ENCODE measurements around the gene LRRK1.

LRRK1 gene

DNA sequence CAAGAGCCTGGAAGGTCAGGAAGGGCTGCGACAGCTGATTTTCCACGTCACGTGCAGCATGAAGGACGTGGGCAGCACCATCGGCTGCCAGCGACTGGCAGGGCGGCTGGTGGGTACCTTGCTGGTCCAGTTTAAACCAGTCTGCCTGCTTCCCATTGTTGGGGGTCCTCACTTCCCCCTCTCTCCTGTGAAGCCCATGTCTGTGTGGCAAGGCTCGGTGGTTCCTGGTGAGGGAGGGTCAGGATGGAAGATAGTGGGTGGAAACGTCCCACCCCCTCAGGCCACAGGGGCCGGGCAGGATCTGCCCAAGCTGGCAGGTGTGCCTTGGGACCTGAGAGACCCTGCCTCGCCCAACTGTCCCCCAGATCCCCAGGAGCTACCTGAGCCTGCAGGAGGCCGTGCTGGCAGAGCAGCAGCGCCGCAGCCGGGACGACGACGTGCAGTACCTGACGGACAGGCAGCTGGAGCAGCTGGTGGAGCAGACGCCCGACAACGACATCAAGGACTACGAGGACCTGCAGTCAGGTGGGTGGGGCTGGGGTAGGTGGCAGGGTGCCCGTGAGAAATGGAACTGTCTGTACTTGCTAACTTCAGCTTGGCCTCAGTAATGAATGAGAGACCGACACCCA, 108.2 kb downstream of the LRRK1 start:
- no peak for DNase-seq

DNA sequence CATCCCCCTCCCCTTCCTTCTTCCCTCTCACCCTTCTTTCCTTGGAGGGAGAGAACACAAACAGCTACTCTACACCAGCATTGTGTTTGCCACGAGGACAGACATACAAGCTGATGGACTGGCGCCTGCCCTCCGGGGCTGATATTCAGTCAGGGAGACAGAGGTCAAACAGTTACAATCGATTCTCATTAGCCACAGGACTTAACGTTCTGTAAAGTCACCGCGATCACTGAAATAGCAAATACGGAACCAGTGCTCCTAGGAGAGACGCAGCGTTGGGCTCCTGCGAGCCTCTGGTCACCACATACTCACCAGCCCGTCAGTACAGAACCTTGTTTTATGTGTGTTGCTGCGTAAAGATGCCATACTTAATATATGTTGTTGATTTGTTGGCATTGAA, 108.8 kb downstream of the LRRK1 start:
- DNase-seq = no peak

DNA sequence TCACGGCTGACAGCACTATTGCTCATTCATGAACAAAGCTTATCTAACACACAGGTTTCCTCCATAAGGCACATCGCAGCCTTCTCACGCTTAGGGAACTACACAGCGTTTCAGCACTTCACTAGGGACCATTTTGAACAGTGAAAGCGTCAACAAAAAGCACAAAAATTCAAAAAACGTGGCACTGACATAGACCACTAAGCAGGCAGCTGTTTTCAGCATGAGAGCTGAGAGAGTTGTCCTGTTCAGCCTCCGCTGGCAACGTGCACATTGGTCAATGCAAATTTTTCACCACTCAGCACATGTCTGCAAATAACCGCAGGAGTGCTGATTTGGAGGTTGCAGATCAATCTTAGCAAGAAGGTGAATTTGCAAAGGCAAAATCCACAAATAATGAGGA, 109.2 kb downstream of the LRRK1 start:
- no peak for DNase-seq

DNA sequence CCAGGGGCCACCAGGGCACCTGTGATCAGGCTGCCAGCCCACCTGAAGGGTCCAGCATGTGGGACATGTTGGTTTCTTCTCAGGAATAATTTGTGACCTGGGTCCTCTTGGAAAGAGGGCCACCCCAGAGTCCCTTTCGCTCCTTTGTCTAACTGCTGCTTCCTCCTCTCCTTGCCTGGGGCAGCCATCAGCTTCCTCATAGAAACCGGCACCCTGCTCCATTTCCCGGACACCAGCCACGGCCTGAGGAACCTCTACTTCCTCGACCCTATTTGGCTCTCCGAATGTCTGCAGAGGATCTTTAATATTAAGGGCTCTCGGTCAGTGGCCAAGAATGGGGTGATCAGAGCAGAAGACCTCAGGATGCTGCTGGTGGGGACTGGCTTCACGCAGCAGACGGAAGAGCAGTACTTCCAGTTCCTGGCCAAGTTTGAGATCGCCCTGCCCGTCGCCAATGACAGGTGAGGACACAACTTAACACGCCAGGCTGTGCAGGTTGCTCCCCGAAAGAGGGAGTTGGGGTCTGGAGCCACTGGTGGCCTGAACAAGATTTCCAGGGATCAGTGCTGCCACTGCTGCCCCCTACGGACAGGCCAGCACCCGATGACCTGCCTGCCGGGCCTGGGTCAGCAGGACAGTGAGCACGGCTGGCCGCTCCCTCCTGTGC, 109.7 kb downstream of the LRRK1 start:
- no peak for DNase-seq

DNA sequence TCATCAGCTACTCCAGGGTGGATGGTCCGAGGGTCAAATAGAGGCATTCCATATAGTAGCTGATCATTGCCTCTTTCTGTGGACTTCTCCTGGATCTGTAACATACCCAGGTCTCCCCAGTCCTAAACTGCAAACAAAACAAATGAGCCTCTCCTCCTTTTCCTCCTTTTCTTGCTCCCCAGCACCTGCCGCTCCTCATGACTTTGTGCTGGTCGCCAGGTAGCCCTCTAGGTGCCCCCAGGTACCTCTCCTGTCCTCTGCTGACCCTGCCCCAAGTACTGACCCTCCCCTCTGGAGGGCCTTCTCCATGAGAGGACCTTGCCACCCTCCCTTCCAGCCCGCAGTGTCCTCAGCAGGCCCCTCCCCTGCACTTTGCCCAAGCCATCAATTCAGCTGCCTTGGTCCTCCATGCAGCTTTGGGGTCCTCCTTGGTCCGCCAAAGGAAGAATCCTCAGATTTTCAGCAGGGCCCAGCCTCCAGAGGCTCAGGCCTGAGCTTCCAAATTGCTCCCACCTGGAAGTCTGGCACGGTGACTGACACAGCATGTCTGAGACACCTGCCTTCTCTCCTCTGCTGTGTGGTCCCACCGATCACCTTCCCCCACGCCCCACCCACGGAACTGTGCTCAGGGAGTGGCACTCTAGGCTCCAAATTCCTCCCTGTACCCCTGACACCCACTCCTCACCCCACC, 111.0 kb downstream of the LRRK1 start:
- DNase-seq = no peak

DNA sequence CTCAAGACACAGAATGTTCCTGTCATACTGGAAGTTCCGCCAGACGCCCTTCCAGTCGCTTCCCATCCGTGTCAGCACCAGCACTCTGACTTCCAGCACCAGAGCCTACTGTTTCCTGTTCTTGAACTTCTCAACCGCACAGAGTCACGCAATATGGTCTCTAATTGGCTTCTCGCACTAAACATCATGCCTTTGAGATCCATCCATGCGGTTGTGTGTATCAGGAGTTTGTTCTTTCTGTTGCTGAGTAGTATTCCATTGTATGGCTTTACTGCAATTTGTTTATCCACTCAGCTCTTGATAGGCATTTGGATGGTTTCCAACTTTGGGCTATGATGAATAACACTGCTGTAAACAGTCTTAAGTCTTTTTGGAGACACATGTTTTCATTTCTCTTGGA, 112.1 kb downstream of the LRRK1 start:
- DNase-seq = no peak

DNA sequence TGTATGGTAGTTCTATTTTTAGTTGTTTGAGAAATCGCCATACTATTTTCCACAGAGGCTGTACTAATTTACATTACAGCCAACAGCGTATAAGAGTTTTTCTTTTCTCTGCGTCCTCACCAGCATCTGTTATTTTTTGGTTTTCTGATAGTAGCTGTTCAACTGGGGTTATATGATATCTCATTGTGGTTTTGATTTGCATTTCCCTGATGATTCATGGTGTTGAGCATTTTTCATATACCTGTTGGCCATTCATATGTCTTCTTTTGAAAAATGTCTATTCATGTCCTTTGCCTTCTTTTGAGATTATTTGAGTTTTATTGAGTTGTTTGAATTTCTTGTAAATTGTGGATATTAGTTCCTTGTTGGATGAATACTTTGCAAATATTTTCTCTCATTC, 114.6 kb downstream of the LRRK1 start:
- no peak for DNase-seq

DNA sequence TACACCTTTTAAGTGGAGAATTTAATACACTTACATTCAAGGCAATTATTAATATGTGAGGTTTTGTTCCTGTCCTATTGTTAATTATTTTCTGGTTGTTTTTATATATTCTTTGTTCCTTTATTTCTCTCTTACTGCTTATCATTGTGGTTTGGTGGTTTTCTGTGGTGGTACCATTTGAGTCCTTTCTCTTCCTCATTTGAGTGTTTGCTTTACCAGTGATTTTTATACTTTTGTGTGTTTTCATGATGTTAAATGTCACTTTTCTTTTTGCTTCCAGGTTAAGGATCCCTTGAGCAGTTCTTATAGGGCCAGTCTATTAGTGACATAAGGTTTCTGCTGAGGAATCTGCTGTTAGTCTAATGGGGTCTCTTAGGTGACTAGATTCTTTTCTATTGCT, 116.5 kb downstream of the LRRK1 start:
- DNase-seq = no peak

DNA sequence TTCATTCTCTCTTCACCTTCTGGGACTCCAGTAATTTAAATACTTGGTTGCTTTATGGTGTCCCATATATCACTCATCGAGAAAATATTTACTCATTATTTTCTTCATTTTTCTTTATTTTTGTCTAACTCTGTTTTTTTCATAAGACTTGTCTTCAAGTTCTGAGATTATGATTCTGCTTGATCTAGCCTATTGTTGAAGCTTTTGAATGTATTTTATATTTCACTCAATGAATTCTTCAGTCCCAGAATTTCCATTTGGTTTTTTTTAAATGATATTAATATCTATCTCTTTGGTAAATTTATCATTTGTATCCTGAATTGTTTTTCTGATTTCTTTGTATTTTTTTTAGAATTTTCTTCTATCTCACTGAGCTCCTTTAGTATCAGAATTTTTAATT, 117.0 kb downstream of the LRRK1 start:
- no peak for DNase-seq

DNA sequence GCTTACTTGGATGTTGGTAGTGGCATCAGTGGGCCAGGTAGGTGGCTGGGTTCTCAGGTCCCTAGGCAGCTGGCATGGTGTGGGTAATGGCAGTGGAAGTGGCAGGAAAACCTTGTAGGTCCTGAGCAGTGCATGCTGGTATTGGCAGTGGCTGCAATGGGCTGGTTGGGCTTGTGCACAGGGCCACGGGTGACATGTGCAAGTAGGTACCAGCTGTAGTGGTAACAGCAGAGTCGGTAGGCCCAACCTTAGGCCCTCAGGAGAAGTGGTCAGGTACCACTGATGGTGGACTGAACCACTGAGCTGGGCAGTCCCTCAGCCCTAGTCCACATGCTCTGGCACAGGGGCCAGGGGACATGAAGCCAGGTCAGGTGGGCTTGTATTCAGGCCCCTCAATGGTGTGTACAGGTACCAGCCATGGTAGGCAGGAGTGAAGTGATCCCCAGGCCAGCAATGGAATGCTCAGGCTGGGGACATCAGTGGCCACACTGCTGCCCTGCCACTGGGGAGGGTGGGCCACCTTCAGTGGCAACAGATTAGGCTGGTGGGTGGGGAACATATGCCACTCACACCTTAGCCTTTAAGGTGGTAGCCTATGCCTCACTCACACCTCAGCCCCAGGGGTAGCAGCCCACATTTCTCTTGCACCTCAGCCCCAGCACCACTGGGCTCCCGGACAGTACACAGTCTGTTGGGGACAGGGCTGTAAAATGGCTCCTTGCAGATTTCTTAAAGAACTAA, 118.1 kb downstream of the LRRK1 start:
- DNase-seq = no peak

DNA sequence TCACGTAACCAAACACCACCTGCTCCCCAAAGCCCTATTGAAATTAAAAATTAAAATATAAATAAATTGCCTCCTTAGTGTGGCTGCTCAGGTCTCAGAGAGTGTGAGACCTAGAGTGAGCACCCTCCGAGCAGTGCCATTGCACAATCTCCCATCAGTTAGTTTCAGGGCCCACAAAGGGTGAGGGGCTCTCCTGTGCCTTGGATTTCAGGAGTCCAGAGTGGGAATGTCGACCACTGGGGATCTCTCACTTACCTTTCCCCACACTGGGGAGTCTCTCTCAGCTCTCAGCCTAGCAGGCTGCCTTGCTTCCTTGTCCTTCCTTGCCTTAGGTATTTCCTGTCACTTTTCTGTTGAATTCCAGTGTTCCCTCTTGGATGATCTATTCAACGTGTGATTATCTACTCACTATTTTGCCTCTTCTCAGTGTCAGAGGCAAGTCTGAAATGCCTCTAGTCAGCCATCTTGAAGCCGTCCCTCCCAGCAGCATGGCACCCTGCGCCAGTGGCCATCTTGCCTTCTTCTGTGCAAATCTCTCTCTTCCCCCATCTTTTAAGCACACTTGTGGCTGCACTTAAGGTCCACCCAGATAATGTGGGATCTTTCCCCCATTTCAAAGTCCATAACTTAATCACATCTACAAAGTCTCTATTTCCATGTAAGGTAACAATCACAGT, 119.3 kb downstream of the LRRK1 start:
- DNase-seq = no peak

DNA sequence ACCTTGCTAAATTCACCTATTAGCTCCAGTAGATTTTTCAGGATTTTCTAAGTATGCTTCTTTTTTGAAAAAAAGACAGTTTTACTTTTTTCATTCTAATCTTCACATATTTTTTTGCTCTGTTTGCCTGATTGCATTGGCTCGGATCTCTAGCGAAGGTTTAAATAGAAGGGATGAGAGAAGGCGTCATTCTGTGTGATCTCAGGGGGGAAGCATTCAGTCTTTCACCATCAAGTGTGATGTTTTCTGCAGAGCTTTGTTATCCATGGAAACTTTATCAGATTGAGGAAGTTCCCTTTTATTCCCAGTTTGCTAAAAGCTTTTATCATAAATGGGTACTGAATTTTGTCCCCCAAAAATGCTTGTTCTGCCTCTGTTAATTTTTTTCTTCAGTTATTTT, 120.3 kb downstream of the LRRK1 start:
- no peak for DNase-seq

DNA sequence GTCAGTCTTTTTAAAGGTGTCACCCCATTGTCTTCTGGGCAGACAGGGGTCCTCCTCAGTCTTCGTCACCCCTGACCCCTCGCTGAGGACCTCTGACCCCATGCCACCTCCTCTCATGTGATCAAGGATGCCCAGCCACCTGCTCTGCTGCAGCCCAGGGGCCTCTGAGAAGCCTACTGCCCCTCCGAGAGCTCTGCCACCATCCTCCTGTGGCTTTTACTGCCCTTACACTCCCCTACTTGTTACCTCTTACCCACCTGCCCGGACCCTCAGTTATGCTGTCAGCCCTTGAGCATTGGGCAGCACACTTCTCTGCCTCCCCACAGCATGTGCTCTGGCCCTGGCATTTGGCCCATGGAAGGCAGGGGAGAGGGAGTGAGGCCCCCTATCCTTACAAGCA, 123.2 kb downstream of the LRRK1 start:
- DNase-seq = no peak

DNA sequence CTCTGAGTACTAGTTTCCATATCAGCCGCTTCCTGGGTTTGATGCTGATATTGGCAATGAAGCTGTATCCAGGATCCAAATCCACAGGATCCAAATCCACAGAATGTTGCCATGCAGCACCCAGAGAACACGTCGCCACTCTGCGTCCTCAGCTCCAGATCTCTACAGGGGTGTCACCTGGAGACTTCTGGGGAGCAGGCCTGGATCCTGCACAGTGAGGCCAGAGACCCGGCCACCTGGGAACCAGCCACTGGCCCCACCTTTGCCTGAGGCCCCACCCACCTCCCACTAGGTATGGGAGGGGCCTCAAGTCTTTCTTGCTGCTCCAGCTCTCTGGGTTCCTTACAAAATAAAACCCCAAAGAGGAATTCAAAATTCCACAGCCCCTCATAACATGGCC, 123.9 kb downstream of the LRRK1 start:
- DNase-seq = no peak

DNA sequence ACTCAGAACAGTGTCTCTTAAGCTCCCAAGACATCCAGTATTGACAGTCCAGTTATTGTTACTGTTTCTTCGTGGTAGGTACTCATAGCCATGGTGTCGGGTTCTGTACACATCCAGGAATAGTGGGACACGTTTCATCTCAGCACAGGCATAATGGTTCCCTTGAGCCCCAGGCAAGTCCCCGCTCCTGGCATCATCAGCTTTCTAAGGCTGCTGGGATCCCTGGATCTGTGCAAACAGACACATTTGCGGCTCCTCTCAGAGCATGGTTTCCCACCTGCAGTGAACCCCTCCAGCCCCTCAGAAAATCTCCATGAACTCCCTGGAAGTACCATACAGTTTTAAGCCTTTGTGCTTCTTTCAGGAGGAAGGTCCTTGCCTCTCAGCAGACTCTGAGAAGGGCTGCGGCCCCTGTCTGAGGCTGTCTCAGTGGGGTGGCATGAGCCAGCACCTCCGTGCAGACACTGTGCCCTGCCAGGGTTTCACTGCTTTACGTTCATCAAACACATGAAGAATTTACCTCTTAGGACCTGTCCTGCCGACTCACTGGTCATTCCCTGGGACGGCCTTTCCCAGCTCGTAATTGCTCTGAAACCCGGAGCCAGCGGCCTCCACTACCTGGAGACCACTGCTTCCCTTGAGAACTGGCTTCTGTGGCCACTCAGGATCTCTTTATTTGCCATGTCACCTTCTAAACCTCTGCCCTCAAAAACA, 124.9 kb downstream of the LRRK1 start:
- no peak for DNase-seq

DNA sequence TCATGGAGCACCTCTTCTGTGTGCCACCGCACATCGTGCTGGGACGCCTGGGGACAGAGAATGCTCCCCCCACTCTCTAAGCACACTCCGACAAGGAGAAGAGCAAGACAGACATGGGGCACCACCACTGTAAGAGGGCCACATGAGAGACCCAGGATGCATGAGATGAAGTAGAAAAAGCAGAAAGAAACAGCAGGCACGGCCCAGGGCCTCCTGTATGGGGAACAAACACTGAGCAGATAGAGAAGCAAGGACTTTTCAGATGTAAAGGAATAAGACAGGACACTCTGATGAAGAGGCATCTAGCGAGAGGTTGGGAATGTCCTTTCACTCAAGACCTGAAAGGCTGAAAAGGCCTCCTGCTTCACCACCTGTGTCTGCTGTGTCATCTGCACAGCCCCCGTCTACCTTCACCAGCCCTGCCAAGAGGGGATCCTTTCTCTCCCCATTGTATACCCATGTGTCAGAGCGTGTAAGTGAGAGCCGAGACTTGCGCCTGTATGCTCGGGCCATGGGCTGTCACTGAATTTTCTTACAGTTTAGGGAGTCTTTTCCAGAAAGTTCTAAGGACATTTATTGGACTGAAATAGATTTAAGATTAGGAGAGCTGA, 125.6 kb downstream of the LRRK1 start:
- DNase-seq = no peak

DNA sequence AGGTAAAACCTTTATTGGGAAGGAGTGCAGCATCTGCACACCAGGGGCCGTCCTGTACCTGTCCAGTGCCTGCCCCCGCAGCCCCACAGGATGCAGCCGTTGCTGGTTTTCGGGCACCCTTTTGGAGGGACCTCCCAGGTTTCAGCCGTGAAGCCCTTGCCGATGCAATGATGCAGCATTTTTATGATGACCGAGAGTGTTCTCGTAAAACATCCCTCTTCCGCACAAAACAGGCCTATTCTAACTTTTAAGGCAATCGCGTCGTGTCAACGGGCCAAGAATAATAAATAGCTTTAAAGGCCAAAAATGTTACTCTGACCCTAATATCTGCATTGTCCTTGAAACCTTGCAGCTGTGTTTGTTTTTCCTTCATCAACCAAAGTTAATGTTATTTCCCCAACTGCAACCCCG, 126.1 kb downstream of the LRRK1 start:
- DNase-seq = no peak

DNA sequence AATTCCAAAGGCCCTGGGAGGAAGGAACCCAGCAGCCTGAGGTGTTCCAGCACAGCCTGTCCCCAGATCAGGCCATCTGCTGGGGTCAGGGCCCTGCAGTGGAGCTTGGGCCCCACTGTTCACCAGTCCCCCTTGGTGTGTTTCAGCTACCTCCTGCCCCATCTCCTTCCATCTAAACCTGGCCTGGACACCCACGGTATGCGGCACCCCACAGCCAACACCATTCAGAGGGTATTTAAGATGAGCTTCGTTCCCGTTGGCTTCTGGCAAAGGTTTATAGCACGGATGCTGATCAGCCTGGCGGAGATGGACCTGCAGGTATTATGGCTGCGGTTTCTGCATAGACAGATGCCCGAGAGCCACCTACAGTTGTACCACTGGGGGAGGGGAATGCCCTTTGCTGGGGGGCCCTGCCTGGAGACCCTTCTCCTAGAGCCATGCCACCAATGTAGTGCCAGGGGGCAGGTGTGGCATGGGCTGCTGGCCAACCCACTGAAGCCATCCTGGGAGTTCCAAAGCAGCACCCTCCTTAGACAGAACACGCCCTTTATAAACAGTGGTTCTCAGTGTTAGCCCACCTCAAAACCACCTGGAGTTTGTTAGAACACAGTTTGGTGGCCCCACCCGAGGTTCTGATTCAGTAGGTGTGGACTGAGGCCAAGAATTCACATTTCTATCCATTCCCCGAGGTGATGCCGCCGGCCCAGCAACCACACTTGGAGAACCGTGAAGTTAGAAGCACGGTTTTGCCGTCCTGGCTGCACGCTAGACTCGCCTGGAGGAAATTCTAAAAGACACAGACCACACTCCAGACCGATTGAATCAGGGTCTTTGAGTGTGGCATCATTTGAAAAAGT, 126.9 kb downstream of the LRRK1 start:
- DNase-seq = no peak

DNA sequence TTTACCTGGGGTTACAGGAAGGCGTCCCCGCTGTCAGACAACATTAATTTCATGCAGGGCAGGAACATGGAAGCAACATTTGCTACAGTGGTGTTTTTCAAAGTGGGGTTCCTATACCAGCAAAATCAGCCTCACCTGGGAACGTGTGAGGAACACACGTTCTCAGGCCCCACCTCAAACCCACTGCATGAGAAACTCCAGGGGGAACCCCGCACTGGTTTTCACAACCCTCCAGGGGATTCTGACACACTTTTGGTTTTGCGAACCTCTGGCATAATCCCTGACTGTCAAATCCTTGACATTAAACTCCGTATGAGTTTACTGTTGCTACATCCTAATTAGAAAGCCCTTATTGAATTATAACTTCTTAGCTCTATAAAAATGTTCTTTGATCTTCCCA, 127.7 kb downstream of the LRRK1 start:
- no peak for DNase-seq

DNA sequence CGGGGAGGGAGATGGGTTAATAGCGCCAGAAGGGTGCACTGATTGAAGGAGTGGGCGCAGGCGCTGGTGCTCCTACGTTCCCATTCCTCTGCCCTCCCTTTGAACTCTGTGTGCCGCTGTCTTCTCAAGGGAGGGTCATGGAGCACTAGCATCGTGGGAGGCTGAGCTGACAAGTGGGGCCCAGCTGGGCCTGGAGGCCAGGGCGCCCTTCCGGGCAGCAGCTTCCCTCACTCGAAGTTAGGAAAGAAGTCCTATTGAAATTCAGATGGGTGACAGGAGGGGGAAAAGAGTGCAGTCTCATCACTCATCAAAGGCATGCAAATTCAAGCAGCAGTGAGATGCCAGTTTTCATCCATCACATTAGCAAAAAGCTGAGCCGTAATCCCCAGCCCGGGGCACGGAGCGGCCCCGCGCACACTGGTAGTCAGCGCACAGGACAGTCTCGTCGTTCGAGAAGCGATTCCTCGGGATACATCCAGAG, 128.2 kb downstream of the LRRK1 start:
- DNase-seq = no peak

DNA sequence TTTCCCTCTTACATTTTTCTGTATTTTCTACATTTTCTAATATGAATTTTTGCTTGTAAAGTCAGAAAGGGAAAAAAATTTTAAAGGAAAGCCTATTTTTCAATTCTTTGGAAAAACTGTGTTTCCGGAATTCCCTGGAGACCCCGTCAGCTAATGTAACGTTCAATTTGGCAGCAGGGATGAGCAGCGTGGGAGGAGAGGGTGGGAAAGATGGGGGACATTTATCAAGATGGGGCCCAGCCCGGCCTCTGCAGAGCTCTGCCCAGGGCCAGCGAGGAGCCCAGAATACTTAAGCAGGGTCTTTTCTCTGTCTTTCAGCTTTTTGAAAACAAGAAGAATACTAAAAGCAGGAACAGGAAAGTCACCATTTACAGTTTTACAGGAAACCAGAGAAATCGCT, 129.0 kb downstream of the LRRK1 start:
- DNase-seq = no peak
